ENCODE data around the gene PBX4.

PBX4 gene

DNA sequence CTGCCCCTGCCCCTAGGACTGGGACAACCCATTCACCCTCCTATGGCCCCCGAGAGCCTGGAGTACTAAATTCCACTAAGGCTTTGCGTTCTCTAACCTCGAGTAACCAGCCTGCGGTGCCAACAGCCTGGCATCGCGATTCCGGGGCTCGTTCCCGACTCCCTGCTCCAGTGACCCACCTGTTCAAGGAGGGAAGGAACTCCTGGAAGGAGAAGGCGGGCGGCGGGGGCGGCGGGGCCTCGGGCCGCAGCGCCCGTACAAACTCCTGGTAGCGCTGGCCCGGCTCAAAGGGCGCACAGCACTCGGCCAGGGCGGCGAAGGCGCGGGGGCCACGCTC, 18.7 kb upstream of the PBX4 start:
- no peak overlapping the region for H3K27ac ChIP-seq
- TF ChIP-seq, protein P1, sequence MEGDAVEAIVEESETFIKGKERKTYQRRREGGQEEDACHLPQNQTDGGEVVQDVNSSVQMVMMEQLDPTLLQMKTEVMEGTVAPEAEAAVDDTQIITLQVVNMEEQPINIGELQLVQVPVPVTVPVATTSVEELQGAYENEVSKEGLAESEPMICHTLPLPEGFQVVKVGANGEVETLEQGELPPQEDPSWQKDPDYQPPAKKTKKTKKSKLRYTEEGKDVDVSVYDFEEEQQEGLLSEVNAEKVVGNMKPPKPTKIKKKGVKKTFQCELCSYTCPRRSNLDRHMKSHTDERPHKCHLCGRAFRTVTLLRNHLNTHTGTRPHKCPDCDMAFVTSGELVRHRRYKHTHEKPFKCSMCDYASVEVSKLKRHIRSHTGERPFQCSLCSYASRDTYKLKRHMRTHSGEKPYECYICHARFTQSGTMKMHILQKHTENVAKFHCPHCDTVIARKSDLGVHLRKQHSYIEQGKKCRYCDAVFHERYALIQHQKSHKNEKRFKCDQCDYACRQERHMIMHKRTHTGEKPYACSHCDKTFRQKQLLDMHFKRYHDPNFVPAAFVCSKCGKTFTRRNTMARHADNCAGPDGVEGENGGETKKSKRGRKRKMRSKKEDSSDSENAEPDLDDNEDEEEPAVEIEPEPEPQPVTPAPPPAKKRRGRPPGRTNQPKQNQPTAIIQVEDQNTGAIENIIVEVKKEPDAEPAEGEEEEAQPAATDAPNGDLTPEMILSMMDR (conservative IDR thresholded peaks at IDR 0.05) = no peak

DNA sequence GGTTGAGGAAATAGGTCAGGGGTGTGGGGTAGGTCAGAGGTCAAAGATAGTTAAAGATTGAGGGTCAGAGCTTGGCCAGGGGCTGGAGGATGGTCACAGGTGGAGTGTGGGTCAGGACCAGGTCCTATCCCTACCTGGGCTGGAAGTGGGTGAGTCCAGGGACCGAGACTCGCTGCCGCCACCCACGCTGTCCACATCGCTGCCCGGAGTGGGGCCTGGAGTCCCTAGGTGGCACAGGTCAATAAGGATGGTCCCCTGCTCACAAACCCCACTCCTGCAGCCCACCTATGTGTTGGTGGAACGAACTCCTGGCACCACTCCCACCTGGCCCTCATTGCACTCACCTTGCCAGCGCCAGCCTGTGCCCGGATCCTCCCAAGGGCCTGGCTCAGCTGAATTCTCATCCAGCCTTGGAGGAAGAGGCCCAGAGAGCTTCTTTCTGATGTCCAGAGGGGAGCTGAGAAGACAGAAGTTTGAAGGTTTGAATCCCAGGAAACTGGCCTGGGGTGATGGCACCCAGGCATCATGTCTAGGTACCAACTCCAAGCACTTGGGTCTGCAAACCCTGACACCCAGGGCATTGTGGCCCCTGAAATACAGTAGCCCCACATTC, 18.2 kb upstream of the PBX4 start:
- H3K27ac ChIP-seq = no peak overlapping the region
- TF ChIP-seq, protein P1 (conservative IDR thresholded peaks at IDR 0.05) = no peak

- TF ChIP-seq, protein P1 (conservative IDR thresholded peaks at IDR 0.05) = no peak
- H3K27ac ChIP-seq = no peak overlapping the region
These were observed 16.8 kb upstream of the PBX4 start for GRCh38 chr19:19635313-19635702.

DNA sequence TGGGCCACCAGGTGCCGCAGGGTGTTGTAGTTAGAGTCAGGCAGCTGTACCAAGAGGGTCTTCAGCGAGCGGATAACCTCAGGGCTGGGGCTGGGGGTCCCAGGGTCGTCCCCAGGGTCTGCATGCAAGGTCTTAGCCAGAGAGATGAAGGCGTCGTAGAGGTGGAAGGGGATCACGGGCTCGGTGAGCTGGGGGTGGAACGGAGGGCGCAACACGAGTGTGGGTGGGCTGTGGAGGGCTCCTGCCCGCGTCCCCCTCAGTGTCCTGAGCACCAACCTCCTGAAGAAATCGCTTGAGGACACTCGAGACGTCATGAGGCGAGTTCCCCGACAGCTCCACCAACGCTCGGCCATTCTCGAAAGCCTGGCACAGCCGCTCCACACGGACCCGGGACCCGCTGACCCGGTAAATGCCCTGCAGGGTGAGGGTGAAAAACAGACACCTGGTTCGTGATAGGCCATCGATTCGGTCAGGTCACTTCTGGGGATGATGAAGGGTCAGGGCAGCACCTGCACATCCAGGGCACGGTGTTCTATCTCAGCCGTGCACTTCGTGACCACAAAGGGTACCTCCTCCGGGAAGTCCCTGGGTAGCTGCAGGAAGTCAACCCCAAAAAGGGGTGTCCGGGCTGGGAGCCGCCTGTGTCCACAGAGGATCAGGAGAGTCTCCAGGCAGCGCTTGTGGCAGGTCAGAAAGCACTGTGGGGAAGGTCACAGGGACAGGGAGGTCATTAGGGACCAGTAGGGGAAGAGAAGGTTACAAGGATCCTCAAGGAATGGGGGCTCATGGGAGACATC, 16.2 kb upstream of the PBX4 start:
- TF ChIP-seq, protein P1 (conservative IDR thresholded peaks at IDR 0.05) = no peak
- H3K27ac ChIP-seq = no peak overlapping the region

- no peak overlapping the region for H3K27ac ChIP-seq
- TF ChIP-seq, protein P1 (conservative IDR thresholded peaks at IDR 0.05) = no peak
These were observed 15.4 kb upstream of the PBX4 start for GRCh38 chr19:19633711-19634515.

- TF ChIP-seq, protein P1 (conservative IDR thresholded peaks at IDR 0.05) = no peak
- H3K27ac ChIP-seq = no peak overlapping the region
These were observed 14.2 kb upstream of the PBX4 start for GRCh38 chr19:19632661-19633060.

DNA sequence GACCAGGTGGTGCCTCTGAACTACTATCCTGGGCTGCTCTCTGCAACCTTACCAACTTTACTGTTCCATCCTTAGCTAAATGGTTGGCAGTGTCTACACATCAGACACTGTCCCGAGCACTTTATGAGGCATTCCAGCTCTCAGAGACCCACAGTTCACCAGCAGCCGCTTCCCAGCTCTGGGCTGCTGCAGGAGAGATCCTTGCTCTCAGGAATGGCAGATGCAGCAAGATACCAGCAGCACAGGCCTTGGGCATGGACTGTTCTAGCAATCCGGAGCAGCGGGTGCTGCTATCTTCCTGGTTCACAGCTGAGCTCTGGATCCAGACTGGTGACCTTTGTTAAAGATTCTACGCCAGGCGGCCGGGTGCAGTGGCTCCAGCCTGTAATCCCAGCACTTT, 12.9 kb upstream of the PBX4 start:
- no peak overlapping the region for H3K27ac ChIP-seq
- TF ChIP-seq, protein P1 (conservative IDR thresholded peaks at IDR 0.05) = no peak

Data from VCaP (cell line).